Astrocyte of the spinal cord (primary cell): ENCODE data around the gene CD37.
"Not testable (repeated sequence)": the region's sequence is repeated elsewhere in the genome, so short reads cannot be mapped to it uniquely, and the experiment has no call there.

Experiments
- DNase-seq: peaks from one replicate; pipeline ENCODE4 v3.0.0; 2011; ENCODE audit warnings: low read depth, low spot score
- H3K4me3 ChIP-seq: 2 replicates; pipeline ENCODE4 v1.5.1; 2011; ENCODE audit warnings: low read depth, mild to moderate bottlenecking, low read length, moderate library complexity
- in situ Hi-C: cut with HindIII; loops from 2 replicates; pipeline ENCODE4 v1.10.0; 2017; ENCODE audit warnings: low sequenced_read_pairs
- TF ChIP-seq, protein P1 (sequence below): IDR thresholded peaks from 2 replicates; pipeline ENCODE4 v1.5.1; 2012; ENCODE audit warnings: low read depth, mild to moderate bottlenecking, low read length, inconsistent platforms

CD37 gene

DNA sequence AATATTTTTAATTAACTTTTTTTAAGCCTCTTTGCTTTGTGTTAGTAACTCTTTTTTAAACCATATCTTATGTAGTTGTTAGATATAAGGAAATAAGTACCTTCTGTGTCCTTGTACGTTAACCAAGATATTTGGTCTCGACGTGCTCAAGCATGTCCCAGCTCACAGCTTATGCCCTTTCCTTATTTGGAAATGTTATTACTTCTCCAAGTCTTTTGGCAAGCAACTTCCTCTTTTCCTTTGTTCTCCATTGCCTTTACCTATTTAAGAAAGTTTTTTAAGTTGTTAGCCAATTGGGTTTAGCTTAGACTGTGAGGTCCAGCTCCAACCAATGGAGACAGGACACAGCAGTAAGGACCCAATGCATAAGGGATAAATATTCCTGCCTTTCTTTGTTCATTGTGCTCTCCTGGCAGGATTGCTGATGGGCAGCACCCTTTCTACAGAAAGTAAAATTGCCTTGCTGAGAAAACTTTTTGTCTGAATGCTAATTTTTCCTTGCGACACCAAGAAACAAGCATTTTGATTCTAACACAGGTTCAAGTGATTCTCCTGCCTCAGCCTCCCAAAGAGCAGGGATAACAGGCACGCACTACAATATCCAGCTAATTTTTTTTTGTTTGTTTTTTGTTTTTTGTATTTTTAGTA lies 33.6 kb downstream of the CD37 start:
- DNase-seq: no peak
- TF ChIP-seq, protein P1, sequence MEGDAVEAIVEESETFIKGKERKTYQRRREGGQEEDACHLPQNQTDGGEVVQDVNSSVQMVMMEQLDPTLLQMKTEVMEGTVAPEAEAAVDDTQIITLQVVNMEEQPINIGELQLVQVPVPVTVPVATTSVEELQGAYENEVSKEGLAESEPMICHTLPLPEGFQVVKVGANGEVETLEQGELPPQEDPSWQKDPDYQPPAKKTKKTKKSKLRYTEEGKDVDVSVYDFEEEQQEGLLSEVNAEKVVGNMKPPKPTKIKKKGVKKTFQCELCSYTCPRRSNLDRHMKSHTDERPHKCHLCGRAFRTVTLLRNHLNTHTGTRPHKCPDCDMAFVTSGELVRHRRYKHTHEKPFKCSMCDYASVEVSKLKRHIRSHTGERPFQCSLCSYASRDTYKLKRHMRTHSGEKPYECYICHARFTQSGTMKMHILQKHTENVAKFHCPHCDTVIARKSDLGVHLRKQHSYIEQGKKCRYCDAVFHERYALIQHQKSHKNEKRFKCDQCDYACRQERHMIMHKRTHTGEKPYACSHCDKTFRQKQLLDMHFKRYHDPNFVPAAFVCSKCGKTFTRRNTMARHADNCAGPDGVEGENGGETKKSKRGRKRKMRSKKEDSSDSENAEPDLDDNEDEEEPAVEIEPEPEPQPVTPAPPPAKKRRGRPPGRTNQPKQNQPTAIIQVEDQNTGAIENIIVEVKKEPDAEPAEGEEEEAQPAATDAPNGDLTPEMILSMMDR: no peak
- no peak overlapping the region for H3K4me3 ChIP-seq
- in situ Hi-C loops: no loop called here

DNA sequence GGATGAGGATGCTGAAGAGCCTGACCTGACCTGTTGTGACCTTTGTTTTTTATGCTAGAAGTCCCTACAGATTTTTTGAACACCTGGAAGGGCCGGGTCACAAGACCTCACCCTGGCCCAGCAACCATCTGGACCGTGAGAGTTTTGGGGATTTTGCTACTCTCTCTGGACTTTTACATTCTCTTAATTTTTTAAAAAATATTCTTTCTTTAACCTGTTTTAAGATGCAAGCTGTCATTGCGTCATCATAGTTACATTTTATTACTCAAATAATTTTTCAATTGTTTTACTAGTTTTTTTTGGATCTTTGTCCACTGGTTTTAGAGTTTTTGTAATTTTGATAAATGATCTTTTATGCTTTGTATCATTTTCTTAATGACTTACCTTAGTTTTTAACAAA lies 36.0 kb downstream of the CD37 start:
- in situ Hi-C loops: no loop called here
- no peak for DNase-seq
- TF ChIP-seq, protein P1: no peak
- H3K4me3 ChIP-seq: no peak overlapping the region

- DNase-seq, H3K4me3 ChIP-seq, in situ Hi-C loops: not testable (repeated sequence)
Observed at GRCh38 chr19:49373174-49373573, 38.0 kb downstream of the CD37 start.

GRCh38 chr19:49374665-49375434 lies 39.6 kb downstream of the CD37 start:
- TF ChIP-seq, protein P1: no peak
- no peak for DNase-seq
- H3K4me3 ChIP-seq: no peak overlapping the region
- in situ Hi-C loops: no loop called here

DNA sequence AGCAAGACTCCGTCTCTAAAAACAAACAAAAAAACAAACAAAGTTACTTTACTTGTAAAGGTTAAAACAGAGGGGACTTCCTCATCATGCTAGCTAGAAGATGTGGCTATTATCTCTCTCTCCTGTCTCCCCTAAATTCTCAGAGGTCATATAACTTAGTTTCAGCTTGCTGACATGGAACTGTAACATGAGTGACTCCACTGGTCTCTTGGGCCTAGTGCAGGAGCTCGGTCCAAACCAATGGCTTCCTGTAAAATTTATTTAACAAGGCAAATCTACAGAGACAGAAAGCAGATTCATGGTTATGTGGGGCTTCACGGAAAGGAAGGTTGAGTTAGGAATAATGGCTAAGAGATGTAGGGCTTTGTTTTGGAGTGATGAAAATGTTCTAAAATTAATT lies 43.3 kb downstream of the CD37 start:
- in situ Hi-C loops: no loop called here
- H3K4me3 ChIP-seq: no peak overlapping the region
- DNase-seq: no peak
- TF ChIP-seq, protein P1: no peak

GRCh38 chr19:49380391-49380790 lies 45.2 kb downstream of the CD37 start:
- TF ChIP-seq, protein P1: no peak
- in situ Hi-C loops: no loop called here
- no peak overlapping the region for H3K4me3 ChIP-seq
- no peak for DNase-seq

DNA sequence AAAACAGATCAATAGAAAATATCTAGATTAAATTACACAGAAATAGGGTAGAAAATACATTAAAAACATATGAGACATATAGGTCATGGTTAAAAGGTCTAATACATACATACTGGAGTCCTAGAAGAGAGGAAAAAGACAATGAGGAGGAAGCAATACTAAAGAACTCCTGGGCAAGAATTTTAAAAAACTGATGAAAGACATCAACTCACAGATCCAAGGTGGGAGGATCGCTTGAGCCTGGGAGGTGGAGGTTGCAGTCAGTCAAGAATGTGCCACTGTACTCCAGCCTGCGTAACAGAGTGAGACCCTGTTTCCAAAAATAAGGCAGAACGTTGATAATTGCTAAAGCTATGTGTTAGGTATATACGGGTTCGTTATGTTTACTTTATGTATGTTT lies 47.4 kb downstream of the CD37 start:
- in situ Hi-C loops: no loop called here
- no peak overlapping the region for H3K4me3 ChIP-seq
- DNase-seq: no peak
- TF ChIP-seq, protein P1: no peak
